Suppressor macrophage treated with lipopolysaccharide for 1 hour (primary cell): ENCODE results near the gene CGREF1.
A peak's percentile ranks its signal among the peaks of the same experiment; 100 is the strongest.
"Not testable (repeated sequence)": the region's sequence is repeated elsewhere in the genome, so short reads cannot be mapped to it uniquely, and the experiment has no call there.

Experiments
- DNase-seq, 3 donors: peaks; one replicate each; pipeline ENCODE4 v3.0.0-alpha.2; 2020 to 2022

CGREF1 gene

DNA sequence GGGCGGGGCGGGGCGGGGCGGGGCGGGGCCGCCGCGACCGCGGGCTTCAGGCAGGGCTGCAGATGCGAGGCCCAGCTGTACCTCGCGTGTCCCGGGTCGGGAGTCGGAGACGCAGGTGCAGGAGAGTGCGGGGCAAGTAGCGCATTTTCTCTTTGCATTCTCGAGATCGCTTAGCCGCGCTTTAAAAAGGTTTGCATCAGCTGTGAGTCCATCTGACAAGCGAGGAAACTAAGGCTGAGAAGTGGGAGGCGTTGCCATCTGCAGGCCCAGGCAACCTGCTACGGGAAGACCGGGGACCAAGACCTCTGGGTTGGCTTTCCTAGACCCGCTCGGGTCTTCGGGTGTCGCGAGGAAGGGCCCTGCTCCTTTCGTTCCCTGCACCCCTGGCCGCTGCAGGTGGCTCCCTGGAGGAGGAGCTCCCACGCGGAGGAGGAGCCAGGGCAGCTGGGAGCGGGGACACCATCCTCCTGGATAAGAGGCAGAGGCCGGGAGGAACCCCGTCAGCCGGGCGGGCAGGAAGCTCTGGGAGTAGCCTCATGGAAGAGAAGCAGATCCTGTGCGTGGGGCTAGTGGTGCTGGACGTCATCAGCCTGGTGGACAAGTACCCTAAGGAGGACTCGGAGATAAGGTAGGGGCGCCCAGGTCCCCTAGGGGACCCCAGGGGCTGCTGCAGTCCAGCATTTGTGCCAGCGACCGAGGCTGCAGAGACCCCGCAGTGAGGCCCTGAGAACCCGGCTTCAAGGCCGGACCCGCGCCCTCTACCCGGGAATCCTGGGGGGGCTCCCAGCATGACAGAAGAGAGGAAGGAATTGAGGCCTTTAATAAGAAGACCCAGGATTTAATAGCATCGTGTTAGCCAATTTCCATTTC is 32.0 kb downstream of the CGREF1 start, which contains the start of gene KHK:
TSS of gene KHK (plus strand) at position 49 of the 870 bp plus-strand sequence. CDS start at position 537, 488 bp downstream.
- peak in 1 of 3 donors; percentile 16 for DNase-seq

DNA sequence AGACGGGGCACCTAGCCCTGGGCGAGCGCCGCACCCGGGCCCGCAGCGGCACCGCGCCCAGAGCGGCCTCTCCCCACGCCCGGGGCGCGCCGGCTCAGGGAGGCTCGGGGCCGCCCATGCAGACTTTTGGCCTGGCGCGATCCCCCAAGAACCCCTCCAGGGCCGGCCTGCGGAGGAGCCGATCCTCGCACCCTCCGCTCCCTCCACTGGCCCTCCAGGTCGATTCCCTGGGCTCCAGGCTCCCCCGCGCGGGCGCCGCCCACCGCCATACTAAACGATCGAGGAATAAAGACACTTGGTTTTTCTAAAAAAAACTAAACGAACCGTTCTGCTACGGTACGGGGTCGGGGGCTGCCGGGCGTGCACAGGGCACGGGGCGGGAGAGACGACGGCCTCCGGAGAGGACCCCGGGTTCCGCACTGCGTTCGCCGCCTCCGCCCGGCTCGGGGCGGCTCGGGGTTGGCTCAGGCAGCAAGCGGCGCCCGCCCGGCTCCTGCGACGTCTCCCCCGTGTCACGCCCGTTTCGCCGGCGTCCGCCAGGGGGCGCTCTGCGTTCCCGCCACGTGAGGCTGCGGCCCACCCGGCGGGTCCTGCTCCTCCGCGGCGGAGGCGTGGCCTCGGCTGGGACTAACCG is 32.7 kb downstream of the CGREF1 start:
- DNase-seq, result peak; percentile 97 to 99 (median 99)

DNA sequence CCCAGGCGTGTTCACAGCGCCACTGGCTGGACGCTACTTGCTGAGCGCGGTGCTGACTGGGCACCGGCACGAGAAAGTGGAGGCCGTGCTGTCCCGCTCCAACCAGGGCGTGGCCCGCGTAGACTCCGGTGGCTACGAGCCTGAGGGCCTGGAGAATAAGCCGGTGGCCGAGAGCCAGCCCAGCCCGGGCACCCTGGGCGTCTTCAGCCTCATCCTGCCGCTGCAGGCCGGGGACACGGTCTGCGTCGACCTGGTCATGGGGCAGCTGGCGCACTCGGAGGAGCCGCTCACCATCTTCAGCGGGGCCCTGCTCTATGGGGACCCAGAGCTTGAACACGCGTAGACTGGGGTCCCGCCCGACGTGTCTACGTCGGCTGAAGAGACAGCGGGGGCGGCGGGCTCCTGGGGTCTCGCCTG is 33.2 kb downstream of the CGREF1 start:
- DNase-seq, result peak; percentile 74 to 83 (median 76)

DNA sequence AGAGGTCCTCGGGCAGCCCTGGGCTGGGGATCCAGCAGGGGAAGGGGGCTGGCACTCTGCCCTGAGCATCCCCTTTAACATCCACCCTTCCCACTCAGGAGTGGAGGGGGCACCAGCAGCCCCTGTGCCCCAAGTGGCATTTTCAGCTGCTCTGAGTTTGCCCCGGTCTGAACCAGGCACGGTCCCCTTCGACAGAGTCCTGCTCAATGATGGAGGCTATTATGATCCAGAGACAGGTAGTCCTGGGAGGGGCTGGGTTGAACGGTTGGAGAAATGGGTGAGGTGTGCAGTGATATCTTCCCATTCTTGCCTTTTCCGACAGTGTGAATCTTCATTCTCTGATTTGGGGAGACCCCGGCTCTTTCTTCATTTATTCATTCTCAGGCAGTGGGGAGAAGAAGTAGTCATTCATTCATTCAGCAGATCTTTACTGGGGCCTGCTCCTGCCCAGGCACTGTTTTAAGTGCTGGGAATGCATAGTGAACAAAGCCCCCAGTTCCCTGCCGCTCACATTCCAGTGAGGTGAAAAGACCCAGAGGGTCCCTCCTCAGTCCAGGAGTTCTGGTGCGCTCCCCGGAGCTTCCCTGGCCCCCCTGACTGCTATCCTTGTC is 33.8 kb downstream of the CGREF1 start:
- DNase-seq, result no peak

DNA sequence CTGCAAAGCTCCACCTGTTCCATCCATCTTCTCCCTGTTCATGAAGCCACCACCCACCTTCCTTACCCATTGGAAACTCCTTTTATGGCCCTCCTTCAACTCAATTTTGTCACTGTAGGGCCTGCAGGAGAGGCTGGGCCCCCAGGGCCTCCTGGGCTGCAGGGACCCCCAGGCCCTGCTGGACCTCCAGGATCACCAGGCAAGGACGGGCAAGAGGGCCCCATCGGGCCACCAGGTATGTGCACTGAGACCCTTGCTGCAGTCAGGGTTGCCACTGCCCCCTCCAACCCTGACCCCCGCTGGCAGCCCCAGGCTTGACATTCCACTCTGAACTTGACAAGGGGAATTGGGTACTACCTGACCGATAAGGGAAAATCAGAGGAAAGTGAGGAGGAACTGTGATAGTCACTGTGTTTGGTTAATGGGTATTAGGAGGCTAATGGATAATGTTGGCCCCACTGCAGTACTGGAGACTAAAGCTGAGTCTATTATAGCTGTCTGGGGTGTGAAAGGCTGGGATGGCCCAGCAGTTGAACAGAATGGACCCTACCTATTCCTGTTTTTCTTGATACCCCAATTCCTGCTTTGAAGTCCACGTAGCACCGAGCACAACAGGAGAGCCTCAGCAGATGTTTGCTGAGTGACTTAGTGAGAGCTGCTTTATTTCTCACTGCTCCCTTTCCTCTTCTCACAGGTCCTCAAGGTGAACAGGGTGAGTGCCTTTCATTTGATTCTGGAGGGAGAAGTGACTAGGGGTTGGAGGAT is 34.4 kb downstream of the CGREF1 start:
- no peak for DNase-seq

DNA sequence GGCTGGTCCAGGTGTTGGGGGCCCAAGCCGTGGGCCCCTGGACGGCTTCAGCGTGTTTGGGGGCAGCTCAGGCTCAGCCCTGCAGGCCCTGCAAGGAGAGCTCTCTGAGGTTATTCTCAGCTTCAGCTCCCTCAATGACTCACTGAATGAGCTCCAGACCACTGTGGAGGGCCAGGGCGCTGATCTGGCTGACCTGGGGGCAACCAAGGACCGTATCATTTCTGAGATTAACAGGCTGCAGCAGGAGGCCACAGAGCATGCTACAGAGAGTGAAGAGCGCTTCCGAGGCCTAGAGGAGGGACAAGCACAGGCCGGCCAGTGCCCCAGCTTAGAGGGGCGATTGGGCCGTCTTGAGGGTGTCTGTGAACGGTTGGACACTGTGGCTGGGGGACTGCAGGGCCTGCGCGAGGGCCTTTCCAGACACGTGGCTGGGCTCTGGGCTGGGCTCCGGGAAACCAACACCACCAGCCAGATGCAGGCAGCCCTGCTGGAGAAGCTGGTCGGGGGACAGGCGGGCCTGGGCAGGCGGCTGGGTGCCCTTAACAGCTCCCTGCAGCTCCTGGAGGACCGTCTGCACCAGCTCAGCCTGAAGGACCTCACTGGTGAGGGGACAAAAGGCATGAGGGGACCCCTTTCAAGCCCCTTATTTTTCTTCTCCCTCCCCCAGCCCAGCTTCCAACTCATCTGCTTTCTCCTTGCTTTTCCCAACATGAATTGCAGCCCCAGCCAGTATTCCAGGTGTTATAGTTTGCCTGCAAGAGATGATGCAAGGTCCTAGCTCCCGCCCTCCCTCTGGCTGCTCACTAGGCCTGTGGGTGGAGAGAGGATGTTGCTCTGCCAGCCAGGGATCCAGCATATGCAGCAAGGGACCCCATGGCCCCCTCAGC is 35.3 kb downstream of the CGREF1 start:
- no peak for DNase-seq

DNA sequence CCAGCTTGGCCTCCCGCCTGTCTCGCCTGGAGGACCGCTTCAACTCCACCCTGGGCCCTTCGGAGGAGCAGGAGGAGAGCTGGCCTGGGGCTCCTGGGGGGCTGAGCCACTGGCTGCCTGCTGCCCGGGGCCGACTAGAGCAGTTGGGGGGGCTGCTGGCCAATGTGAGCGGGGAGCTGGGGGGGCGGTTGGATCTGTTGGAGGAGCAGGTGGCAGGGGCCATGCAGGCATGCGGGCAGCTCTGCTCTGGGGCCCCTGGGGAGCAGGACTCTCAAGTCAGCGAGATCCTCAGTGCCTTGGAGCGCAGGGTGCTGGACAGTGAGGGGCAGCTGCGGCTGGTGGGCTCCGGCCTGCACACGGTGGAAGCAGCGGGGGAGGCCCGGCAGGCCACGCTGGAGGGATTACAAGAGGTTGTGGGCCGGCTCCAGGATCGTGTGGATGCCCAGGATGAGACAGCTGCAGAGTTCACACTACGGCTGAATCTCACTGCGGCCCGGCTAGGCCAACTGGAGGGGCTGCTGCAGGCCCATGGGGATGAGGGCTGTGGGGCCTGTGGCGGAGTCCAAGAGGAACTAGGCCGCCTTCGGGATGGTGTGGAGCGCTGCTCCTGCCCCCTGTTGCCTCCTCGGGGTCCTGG is 36.0 kb downstream of the CGREF1 start:
- no peak for DNase-seq

DNA sequence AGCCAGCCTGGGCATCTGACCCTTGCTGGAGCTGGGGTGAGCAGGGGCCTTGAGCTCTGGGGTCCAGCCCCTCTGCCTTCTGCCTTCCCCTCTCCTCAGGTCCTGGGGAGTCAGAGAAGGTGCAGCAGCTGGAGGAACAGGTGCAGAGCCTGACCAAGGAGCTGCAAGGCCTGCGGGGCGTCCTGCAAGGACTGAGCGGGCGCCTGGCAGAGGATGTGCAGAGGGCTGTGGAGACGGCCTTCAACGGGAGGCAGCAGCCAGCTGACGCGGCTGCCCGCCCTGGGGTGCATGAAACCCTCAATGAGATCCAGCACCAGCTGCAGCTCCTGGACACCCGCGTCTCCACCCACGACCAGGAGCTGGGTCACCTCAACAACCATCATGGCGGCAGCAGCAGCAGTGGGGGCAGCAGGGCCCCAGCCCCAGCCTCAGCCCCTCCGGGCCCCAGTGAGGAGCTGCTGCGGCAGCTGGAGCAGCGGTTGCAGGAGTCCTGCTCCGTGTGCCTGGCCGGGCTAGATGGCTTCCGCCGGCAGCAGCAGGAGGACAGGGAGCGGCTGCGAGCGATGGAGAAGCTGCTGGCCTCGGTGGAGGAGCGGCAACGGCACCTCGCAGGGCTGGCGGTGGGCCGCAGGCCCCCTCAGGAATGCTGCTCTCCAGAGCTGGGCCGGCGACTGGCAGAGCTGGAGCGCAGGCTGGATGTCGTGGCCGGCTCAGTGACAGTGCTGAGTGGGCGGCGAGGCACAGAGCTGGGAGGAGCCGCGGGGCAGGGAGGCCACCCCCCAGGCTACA is 36.8 kb downstream of the CGREF1 start:
- DNase-seq, result no peak

DNA sequence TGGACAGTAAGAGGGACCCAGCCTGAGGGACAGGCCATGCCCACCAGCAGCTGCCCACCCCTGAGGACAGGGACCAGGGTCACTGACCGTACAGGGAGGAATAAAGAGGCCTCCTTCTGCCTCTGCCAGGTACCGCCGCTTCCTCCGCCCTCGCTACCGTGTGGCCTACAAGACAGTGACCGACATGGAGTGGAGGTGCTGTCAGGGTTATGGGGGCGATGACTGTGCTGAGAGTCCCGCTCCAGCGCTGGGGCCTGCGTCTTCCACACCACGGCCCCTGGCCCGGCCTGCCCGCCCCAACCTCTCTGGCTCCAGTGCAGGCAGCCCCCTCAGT is 38.4 kb downstream of the CGREF1 start:
- DNase-seq, result no peak

DNA sequence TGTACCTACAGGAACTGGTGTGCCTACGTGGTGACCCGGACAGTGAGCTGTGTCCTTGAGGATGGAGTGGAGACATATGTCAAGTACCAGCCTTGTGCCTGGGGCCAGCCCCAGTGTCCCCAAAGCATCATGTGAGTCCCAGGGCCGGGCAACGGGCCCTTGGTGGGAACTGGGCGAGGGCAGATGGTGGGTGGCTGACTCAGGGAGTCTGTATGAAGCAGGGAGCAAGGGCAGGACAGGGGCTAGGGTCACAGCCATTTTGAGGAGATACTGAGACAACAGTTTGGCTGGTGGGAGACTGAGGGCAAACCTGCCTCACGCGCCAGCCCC is 38.8 kb downstream of the CGREF1 start:
- DNase-seq, result peak; percentile 31 to 50 (median 35)

DNA sequence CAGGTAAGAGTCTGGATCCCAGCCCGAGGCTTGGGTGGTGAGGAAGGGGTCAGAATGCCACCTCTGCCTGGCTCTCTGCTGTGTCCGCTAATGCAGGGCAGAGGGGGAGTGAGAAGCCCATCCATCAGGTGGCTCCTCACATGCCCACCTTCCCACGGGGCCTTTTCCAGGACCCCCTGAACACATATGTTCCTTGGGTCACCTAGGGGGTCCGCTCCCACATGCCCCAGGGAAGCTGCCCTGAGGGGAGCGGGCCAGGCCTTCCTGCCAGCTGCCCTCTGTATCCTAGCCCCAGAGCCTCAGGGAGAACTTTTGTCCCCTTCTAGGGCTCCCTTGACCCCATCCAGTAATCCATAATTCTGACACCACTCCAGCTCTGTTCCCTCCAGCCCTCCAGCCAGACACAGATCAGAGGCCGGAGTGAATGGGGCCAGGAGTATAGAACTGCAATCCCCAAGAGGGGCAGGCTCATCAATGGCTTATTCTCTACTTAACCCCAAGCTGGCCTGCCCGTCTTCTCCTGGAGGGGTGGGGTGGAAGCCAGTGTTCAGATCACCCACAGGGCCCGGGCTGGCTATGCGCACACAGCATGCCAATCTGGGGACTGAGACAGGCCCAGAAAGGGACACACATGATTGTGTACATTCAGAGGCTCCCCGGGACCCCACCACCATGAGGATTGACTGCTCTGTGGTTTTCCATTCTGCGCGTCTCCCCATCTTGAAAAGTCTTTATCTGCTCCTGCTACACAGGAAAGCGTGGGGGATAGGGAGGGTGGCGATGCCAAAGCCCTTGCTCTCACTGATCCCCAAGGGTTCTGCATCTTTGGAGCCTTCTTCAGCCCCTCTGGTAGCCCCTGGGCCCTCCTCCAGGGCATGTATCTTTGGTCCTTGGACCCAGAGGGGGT is 39.4 kb downstream of the CGREF1 start:
- no peak for DNase-seq

DNA sequence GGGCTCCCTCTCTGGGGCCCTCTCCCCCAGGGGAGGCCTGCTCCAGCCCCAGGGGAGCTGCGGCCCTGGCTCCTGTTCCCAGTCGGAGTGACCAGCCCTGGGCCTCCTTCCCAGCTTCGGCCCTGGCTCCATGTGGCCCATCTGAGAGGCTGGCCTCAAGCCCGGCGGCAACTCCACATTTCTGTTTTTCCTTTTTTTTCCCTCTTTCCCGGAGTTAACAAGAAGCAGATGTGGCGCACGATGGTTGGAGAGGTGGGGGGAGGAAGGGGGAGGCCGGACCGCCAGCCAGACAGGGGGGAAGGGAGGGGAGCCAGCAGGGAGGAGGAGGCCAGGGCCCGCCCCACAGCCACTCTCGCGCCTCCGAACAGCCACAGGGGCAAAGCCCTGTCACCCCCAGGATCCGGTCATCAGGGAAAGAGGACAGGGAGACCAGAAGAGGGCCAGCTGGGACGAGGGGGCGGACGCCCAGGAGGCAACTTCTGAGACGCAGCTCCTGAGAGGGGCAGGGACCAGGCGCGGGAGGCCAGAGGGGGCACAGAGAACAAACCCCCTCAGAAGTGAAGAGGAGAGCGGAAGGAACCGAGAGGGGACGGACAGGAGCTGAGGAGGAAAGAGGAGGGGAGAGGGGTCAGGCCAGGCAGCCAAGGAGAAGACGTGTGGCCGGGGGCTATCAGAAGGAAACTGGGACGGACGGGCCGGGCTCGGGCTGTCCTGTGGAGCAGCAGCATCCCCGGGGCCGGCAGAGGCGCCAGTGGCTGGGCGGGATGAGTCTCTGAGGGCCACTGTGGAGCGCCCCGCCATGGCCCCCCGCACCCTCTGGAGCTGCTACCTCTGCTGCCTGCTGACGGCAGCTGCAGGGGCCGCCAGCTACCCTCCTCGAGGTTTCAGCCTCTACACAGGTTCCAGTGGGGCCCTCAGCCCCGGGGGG is 40.4 kb downstream of the CGREF1 start, which contains the start of gene EMILIN1:
TSS of gene EMILIN1 (plus strand) at position 349 of the 928 bp plus-strand sequence. CDS start at position 800, 451 bp downstream.
- peak in 2 of 3 donors; percentile 34 to 46 for DNase-seq

DNA sequence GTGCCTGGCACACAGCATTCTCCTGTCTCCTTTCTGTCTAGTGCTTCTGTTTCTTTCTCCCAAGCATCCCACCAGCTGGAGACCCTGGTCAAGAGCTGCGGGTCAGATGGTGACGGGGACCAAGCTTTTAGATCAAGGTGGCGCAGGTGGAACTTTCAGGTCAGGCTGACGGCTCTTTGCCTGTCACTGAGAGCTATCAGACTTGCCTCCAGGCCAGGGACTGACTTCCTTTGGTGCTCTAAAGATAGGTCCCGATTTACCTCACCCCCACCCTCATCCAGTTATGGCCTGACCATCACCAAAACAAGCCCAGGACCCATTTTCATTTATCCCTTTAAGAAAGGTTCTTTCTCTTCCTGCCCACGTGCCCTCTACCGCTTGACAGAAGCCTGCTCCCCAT is 41.7 kb downstream of the CGREF1 start:
- DNase-seq, result no peak

DNA sequence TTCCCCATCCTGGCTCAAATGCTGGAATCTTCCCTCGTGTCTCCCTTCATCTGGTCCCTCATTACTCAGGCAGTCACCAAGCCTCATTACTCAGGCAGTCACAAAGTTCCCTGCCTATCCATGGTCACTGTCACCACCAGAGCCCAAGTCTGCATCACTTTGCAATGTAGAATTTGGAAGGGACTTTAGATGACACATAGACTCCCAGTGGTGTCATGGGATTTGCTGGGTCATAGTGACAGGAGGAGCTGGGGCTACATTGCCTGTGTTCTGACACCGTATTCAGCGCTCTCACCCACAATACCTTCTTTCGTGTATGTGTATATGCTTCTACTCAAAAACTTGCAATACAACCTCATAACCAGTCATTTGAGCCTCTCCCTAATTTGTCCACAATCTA is 42.6 kb downstream of the CGREF1 start:
- peak; percentile 78 to 86 (median 79) for DNase-seq

DNA sequence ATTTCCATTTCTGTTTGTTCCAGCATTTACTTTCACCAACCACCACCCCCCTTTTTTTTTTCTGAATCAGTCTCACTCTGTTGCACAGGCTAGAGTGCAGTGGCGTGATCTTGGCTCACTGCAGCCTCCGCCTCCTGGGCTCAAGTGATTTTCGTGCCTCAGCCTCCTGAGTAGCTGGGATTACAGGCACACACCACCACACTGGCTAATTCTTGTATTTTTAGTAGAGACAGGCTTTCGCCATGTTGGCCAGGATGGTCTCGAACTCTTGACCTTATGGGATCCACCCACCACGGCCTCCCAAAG is 43.4 kb downstream of the CGREF1 start:
- DNase-seq, result not testable (repeated sequence)

DNA sequence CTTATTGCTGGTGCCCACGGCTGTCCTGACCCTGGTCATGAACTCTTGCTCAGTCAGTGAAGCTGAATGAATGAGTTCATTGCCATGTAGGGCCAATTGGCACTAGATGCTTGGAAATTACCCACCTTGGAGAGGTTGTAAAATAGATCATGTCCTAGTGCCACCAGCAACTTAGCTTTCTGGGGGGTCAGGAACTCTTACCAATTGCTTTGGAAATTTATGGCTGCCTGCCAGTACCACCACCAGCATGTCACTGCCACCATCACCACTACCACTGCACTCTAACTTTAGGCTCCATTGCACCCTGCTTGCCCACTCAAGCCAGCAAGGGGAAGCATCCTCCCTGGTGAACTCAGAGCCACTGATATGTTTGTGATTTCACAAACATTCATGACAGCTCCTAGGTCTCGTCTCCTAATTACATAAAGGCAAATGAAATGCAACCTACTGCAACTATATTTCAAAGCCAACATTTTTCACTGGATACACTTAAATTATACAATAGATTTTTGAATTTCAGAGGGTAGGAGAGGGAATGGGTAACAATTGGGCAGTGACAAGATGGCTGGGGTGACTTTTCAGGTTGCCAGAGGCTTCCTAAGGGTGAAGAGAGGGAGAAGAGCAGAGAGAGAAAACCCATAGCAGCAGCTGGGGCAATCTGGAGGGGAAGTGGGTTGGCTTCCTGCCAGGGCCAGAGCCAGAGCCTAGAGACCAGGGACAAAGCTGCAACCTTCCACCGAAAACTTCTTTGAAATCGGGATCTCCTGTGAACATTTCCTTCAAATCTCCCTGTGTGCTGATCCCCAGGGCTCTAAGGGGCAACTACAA is 44.0 kb downstream of the CGREF1 start:
- DNase-seq, result peak; percentile 51 to 71 (median 59)

DNA sequence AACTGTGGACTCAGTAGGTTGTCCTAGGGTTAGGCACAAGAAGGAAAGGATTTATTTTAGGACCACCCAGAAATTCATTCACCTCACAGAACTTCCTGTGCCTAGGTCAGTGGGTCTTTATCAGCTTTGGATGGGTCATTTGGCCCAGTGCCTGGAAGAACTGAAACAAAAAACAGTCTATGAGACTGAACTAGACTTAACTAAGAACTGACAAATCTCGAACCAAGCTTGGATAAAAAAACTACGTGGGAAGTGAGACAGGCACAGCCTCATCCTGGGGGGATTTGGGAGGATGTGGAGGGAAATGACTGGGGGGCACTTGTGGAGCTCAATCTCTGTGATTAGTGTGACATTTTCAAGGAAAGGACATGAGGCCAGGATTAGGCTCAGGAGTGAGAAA is 45.1 kb downstream of the CGREF1 start:
- DNase-seq, result peak in 1 of 3 donors; percentile 24

DNA sequence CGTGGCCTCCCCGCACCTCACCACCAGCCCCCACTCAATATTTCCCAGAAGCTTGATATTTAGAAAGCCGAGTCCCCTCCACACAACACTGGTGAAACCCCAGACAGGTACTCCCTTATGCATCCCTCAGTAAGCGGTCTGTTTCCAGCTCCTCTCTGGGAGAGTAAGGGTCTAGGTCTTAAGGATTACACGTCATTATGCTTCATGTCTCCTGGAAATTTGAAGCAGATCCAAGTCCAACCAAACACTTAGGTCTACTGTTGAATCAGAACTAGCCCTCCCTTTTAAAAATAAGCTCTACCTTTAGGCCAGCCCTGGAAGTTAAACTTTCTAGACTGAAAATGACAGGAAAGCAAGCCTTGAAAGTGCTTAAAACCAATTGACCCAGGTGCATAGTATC is 46.0 kb downstream of the CGREF1 start:
- DNase-seq, result no peak
